SK-N-DZ (cell line): Measurements from ENCODE around the gene SORBS1.

ENCODE experiments used
- DNase-seq: peaks from one replicate; pipeline ENCODE4 v3.0.0-alpha.2; 2015; ENCODE audit warnings: low spot score

Gene SORBS1

GRCh38 chr10:95516774-95517373 is 44.3 kb downstream of the SORBS1 start:
- DNase-seq: no peak

DNA sequence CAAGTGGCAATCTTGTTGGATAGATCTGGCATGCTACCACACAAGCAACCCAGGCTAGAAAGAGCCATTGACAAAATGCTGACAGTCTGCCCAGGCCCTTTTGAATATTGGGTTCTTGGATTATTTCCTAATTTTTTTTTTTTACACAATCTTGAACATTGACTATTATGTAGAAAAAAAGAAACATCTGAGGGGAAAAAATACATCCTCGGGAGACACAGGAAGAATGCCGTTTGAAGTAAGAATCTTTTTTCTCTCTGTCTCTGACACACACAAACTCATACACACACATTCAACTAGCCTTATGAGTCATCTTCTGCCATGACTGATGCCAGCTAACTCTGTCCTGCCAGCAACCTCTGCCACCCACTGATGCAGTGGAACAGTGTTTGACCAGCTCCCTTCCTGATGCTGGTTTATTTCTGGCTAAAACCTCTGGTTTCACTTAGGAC is 47.2 kb downstream of the SORBS1 start:
- DNase-seq: no peak

DNA sequence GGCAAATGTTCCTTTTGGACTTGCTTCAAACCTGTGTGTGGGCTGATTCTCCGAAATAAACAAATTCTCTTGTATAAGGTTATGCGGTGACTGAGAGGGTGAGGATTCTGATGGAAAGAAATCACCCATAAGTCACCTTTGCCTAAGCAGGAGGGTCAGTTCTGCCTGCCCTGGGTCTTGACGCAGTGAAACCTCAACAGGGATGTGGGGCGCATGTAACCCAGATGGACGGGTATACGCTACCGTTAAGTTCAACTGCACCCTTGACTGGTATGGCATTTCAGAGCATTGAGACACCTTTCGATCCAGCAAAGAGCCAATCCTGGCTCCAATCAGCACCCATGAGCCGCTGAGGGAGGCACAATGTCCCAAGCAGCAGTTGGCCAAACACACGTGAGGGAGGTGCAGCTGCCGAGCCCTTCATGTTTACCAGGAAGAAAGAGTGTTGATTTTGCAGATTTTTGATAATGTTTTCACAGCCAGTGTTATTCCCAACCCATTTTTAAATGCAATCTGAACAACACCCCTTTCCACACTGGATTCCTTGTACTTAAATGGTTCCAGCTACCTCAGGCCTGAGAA is 48.1 kb downstream of the SORBS1 start:
- DNase-seq: no peak

- DNase-seq: no peak
These were observed 49.9 kb downstream of the SORBS1 start for GRCh38 chr10:95511314-95511713.

GRCh38 chr10:95509251-95509650 is 51.9 kb downstream of the SORBS1 start:
- no peak for DNase-seq

DNA sequence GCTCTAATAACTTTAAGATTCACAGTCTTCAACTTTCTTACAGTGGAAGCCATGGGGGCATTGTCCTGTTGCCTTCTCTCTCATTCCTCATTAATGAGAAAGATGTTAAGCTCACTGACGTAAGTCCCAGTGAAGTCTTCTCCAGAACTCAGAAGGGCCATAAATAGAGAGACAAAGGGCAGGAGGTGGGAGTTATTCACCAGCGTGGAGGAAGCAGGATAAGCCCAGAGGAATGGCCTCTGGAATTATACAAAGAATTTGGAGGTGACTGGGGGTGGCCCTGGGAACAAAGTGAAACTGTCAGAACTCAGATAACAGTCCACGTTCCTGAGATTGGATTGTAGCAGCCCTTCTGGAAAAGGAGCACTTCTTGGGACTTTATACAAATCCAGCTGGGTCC is 52.4 kb downstream of the SORBS1 start:
- no peak for DNase-seq

DNA sequence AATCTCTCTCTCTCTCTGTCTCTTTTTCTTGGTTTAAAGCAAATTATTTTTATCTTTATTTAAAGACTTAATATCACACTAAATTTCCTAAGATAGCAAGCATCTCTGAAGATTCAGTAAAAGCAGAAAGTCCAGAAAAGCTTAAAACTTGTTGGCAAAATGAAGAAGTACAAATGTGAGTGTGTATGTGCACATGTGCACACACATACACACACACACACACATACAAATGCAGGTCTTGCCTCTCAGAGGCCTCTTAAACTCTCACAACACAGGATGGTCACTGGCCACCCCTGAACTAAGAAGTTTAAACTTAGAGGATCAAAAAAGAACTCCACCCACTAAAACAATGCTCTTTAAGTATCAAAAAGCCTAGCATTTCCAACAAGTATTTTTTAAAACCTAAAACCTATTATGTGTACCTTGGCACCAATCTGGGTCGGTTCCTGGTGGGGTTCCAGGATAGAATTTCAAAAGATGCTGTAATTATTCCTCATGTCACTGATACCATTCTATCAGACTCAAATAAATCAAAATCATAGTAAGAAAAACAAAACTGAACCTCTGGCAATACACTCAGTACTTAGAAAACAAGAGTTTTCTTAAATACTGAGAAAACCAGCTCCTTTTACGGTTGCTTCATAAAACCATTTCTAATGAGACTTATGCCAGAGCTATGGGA is 55.0 kb downstream of the SORBS1 start:
- DNase-seq: no peak

GRCh38 chr10:95505641-95506040 is 55.5 kb downstream of the SORBS1 start:
- DNase-seq: no peak

DNA sequence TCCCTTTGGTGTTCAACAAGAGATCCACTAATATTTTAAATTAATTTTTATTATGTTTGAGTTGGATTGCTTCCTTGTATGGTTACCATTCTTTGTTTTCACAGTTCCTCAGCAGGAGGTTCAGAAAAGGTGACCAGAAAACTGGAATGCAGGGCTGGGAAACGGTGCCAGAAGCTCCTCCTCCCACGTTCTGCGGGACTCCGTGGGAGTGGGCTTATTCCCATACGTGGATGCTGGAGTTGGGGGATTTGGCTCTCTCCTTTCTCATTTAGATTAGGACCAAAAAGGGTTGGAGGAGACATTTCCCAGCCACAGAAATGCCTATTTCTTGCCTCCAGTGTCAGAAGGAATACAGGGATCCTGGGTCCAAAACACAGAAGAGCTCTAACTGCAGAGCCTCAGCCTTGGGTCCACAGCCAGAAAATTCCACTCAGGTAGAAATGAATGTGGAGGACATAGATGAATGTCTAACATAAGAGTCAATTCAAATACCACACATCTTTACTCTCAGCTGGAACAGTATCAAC is 56.0 kb downstream of the SORBS1 start:
- DNase-seq: no peak

DNA sequence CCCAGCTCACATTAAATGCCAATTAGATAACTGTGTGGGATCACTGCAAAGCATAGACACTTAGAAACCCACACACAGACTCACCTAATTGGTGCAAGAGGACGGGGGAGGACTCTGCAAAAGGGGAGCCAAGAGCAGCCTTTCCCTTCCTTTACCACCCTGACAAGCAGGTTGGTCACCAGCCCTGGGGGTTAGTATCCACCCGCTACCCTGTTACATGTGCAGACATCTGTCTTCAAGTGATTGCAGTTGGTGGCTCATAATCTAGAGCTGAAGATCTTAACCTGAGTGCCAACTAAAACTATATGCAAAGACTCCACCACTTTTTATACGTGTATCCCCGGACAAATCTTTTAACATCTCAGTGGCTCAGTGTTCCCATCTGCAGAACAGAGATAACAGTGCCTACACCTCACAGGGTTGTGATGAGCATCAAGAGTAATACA is 56.9 kb downstream of the SORBS1 start:
- no peak for DNase-seq

GRCh38 chr10:95503526-95503925 is 57.6 kb downstream of the SORBS1 start:
- DNase-seq: no peak

DNA sequence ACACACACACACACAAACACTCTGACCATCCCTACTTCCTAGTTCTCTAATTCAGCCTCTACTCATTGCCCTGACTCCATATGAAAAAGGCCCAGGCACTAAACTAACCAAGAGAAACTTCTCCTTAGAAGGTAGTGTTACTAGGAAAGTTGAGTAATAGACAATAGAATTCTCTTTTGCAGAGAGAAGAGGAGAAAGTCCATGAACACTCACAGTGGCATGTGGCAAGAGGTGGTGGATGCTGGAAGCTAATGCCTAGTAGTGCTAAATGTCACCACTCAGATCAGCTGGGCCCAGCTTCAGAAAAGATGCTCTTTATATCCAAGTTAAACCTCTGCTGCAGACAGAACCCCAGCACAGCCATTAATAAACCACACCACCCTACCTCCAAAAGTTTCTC is 58.2 kb downstream of the SORBS1 start:
- no peak for DNase-seq

DNA sequence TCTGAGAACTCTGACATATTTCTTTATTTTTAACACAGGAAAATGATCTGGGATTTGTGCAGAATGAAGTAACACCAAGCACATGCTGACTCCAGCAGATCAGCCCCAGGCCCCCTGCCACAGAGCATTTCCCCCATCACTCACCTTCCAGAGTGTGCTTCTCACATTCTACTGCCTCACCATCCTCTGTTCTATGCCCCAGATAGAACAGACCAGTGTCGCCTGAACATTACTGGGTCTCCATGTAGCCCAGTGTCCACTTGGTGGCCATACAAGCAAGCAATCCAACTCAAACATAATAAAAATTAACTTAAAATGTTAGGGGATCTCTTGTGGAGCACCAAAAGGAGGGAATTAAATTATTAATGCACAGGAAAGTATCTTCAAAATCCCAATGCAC is 58.8 kb downstream of the SORBS1 start:
- no peak for DNase-seq

DNA sequence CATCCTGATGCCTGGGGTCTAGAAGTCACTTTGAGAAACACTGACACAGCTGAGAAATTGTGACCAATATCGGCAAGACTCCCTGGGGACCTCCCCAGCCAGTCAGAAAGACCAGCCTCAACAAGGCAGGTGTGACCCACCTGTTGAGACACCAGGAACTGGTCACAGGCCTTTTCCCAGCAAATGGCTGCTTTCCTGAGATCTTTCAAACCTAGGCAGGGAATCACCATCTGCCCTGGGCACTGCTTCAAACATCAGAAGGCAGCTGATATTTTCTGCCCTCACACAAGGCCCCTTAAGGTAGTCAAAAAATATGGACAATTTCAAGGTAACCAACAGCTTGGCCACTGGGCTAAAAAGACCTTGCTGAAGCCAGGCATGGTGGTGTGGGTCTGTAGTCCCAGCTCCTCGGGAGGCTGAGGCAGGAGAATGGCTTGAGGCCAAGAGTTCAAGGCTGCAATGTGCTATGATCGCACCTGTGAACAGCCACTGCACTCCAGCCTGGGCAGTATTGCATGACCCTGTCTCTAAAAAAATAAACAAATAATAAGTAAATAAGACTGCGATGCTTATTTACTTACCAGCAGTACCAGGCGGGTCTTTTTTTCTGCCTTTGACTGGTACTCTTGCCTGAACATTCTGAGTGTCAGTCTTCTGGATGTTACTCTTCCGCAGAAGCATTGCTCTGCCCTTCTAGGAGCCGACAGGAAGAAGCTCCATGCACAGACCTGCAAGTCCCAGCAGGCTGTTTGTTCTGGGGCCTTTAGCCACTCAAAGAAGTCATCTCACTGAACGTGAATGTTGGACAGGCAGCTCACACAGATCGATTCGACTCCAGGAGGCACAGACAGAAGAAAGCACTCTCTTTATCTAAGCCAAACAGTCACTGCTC is 59.7 kb downstream of the SORBS1 start:
- no peak for DNase-seq

DNA sequence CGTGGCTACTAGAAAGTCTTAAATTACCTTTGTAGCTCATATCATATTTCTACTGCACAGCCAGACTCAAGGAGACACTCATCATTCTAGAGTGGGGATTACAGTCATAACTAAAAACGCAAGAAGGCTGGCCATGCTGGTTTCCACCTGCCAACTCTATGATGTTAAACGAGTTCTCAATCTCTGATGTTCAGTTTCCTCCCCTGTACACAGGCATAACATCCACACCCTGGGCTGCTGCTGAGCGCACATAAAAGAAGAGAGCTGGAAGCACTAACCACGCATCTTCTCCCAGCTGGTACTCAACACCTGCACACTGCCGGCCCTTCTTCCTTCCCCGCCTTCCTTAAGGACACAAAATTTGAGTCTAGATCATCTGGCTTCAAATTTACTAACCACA is 60.5 kb downstream of the SORBS1 start:
- DNase-seq: no peak

GRCh38 chr10:95500097-95500496 is 61.1 kb downstream of the SORBS1 start:
- DNase-seq: no peak

- DNase-seq: no peak
These were observed 61.6 kb downstream of the SORBS1 start for GRCh38 chr10:95499482-95499989.

DNA sequence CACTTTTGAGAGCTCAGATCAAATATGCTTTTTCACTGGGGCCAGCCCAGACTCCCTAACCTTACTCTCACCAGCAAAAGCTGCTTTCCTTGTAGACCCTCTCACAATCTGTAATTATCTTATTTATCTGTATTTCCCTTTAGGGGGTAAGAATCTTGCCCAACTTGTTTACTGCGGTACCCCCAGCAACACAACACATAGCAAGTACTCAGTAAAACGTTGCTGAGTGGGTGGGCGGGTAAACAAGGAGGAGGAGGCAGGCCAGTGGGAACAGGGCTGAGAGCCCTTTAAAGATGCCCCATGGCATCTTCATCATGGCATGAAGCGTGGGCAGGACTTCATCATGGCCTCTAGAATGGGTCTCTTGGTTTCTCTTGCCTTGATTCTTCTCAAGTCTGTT is 64.2 kb downstream of the SORBS1 start:
- DNase-seq: no peak

GRCh38 chr10:95496246-95496911 is 64.8 kb downstream of the SORBS1 start:
- DNase-seq: no peak

DNA sequence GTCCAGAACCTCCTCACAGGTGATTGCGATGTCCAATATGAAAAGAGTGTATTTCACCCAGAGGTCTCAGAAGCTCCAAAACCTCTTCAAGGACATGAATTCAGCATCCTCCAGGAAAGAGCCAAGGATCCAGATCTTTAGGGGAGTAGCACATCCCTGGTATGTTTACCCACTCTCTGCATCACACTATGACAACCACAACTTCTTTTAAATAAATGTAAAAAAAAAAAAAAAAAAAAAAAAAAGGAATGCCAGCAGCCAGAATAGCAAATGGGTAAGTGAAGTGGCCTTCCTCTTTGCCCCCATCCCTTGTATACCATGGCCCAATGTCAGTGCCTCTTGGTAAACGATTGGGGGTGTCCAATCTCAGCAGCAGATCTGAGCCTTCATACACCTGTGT is 67.3 kb downstream of the SORBS1 start:
- no peak for DNase-seq

DNA sequence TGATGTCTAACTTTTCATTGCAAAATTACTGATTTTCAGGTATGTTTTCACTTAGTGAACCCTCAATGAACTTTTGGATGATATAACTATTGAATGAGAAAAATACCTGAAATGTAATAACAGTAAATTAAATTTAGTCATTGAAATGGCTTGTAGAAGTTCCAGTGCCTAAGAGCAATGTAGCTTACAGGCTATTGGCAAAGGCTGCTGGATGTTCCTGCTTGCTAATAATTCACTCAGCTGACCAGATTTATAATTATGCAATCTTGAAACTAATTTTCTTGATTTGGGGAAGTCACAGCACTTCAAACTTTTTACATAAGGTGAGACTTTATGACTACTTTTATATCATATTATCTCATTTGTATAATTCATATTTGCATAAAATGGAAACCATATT is 73.2 kb downstream of the SORBS1 start:
- DNase-seq: no peak
